Endothelial cell of umbilical vein (primary cell): ENCODE measurements around the gene TATDN3. TPM values are rescaled to one million over a fixed set of nuclear protein-coding genes. Genes with fewer than 3 reads are reported as not detected.
"Not testable (repeated sequence)": the region's sequence is repeated elsewhere in the genome, so short reads cannot be mapped to it uniquely, and the experiment has no call there.

Source experiments
- BruUV-seq: library from RNA; stranded (reverse); fragments of 400-500 nt; replicated peaks from 2 replicates; lab custom pipeline; 2021; lab: Mats Ljungman, UMichigan
- CTCF ChIA-PET: fragments of 300-600, 350-600 bp; sonication (Branson Sonifier 250); formaldehyde crosslinking; loops from one replicate; lab custom pipeline; 2021; ENCODE audit warnings: antibody characterized with exemption, inconsistent platforms; lab: Charles Lee
- POLR2A ChIA-PET: fragments of 300-600, 350-600 bp; sonication (Branson Sonifier 250); formaldehyde crosslinking; loops from one replicate; lab custom pipeline; 2021; ENCODE audit warnings: antibody characterized with exemption, inconsistent platforms; lab: Charles Lee
- DNase-seq: peaks from one replicate; pipeline ENCODE4 v3.0.0-alpha.2; 2011; ENCODE audit warnings: low read depth, low spot score
- FAIRE-seq: peaks from 2 replicates; lab custom pipeline; 2011; peaks lifted over from hg19 to GRCh38; lab: Jason Lieb, UNC
- H2AFZ ChIP-seq: 2 replicates; pipeline ENCODE4 v1.6.0; 2012; ENCODE audit warnings: low read depth, low read length, control low read depth, inconsistent platforms
- H3K27ac ChIP-seq: 2 replicates; pipeline ENCODE4 v1.5.1; 2011; ENCODE audit warnings: low read depth, mild to moderate bottlenecking, control low read depth, low read length, moderate library complexity; ENCODE audit not compliant: insufficient read depth
- H3K27me3 ChIP-seq, 2 experiments: 2 replicates each; pipeline versions ENCODE4 v1.6.0 to v1.6.1; 2011; ENCODE audit warnings: low read length in 2 of 2, mixed read lengths in 1 of 2; ENCODE audit not compliant: control insufficient read depth in 2 of 2, insufficient read depth in 2 of 2
- H3K36me3 ChIP-seq, 2 experiments: 2 replicates in 1 of 2; 3 replicates in 1 of 2; pipeline ENCODE4 v1.5.1; 2011; ENCODE audit warnings: low read length in 2 of 2, mild to moderate bottlenecking in 1 of 2, moderate library complexity in 1 of 2; ENCODE audit not compliant: control insufficient read depth in 2 of 2, insufficient read depth in 2 of 2; ENCODE audit errors: extremely low read depth in 1 of 2
- H3K4me1 ChIP-seq: 3 replicates; pipeline ENCODE4 v1.5.1; 2011; ENCODE audit warnings: mild to moderate bottlenecking, low read length; ENCODE audit not compliant: control insufficient read depth, insufficient read depth; ENCODE audit errors: extremely low read depth
- H3K4me2 ChIP-seq: 2 replicates; pipeline ENCODE4 v1.6.1; 2011; ENCODE audit warnings: low read length, control low read depth, mixed read lengths; ENCODE audit not compliant: insufficient read depth
- H3K4me3 ChIP-seq, 3 experiments: fragments of 200-600 bp in 1 of 3; sonication (generic), shearing (Covaris generic) in 1 of 3; replicated peaks in 1 of 3; 2 replicates each; pipeline ENCODE4 v1.5.1; 2011 to 2016; ENCODE audit warnings: control low read depth in 3 of 3, low read length in 3 of 3, mild to moderate bottlenecking in 2 of 3, inconsistent platforms in 1 of 3, low read depth in 1 of 3, moderate library complexity in 1 of 3; ENCODE audit not compliant: insufficient read depth in 1 of 3
- H3K79me2 ChIP-seq: 2 replicates; pipeline ENCODE4 v1.6.0; 2012; ENCODE audit warnings: low read length, inconsistent platforms; ENCODE audit not compliant: control insufficient read depth, insufficient read depth
- H3K9ac ChIP-seq: replicated peaks from 2 replicates; pipeline ENCODE3; 2011; ENCODE audit warnings: low read length, control low read depth; ENCODE audit not compliant: insufficient read depth; ENCODE audit errors: extremely low read depth
- H3K9me1 ChIP-seq: replicated peaks from 3 replicates; pipeline ENCODE4 v1.6.0; 2011; ENCODE audit warnings: mild to moderate bottlenecking, low read length; ENCODE audit not compliant: control insufficient read depth, insufficient read depth; ENCODE audit errors: extremely low read depth
- H3K9me3 ChIP-seq: replicated peaks from 2 replicates; pipeline ENCODE4 v1.5.1; 2012; ENCODE audit warnings: low read length, inconsistent platforms; ENCODE audit not compliant: control insufficient read depth, insufficient read depth
- H4K20me1 ChIP-seq: replicated peaks from 2 replicates; pipeline ENCODE3; 2011; ENCODE audit warnings: mild to moderate bottlenecking, low read length; ENCODE audit not compliant: control insufficient read depth, insufficient read depth; ENCODE audit errors: extremely low read depth
- EZH2 ChIP-seq: IDR thresholded peaks from 2 replicates; pipeline ENCODE4 v1.6.1; 2012; ENCODE audit warnings: borderline replicate concordance, low read depth, mild to moderate bottlenecking, moderate library complexity, low read length, inconsistent platforms; ENCODE audit not compliant: severe bottlenecking
- FOS ChIP-seq: IDR thresholded peaks from 2 replicates; pipeline ENCODE4 v1.6.1; 2011; ENCODE audit warnings: mild to moderate bottlenecking, low read length, moderate library complexity, borderline replicate concordance; ENCODE audit not compliant: insufficient read depth
- GATA2 ChIP-seq: IDR thresholded peaks from 2 replicates; pipeline ENCODE4 v1.7.0; 2011; ENCODE audit warnings: low read depth, mild to moderate bottlenecking, moderate library complexity, mixed read lengths, low read length; ENCODE audit not compliant: insufficient read length, insufficient read depth
- JUN ChIP-seq: IDR thresholded peaks from 2 replicates; pipeline ENCODE4 v1.6.1; 2011; ENCODE audit warnings: borderline replicate concordance, low read depth; ENCODE audit not compliant: insufficient read length, insufficient read depth
- MAX ChIP-seq: IDR thresholded peaks from 2 replicates; pipeline ENCODE4 v1.6.1; 2011; ENCODE audit not compliant: insufficient read depth, insufficient read length
- MYC ChIP-seq: IDR thresholded peaks from one replicate; pipeline ENCODE4 v1.6.1; 2011; ENCODE audit warnings: mild to moderate bottlenecking, low read depth, low read length
- POLR2A ChIP-seq: IDR thresholded peaks from 2 replicates; pipeline ENCODE4 v1.6.1; 2012; ENCODE audit warnings: low read depth, mild to moderate bottlenecking, control low read depth, low read length
- POLR2AphosphoS5 ChIP-seq: IDR thresholded peaks from 2 replicates; pipeline ENCODE4 v1.6.1; 2012; ENCODE audit warnings: low read depth, mild to moderate bottlenecking, control low read depth, low read length, moderate library complexity; ENCODE audit not compliant: insufficient read depth
- dilution Hi-C: fragments of 300-500 bp; cut with MboI; formaldehyde crosslinking; loops from one replicate; pipeline ENCODE4 v1.15.0; 2019; ENCODE audit warnings: low sequenced_read_pairs; ENCODE audit not compliant: extremely low pct_ligation_motif_present
- intact Hi-C: fragments of 100-400 bp; cut with micrococcal nuclease; formaldehyde crosslinking; loops from one replicate; pipeline ENCODE4 v1.10.0; 2022
- polyA plus RNA-seq, 4 experiments: library from polyadenylated mRNA; depleted of rRNA in 3 of 4; stranded (reverse) in 3 of 4; unstranded in 1 of 4; fragments of >200 nt; gene quantifications; 2 replicates each; pipeline versions ENCODE4 v1.2.1 to v1.2.3, GENCODE V29; 2011 to 2012; ENCODE audit warnings: missing spikeins in 1 of 4
- total RNA-seq: library from RNA; stranded (reverse); gene quantifications from 2 replicates; pipeline ENCODE4 v1.2.3, GENCODE V29; 2021
- TF ChIP-seq, protein P1 (sequence below), 2 donors: IDR thresholded peaks; 1 replicate in 1 of 2; 2 replicates in 1 of 2; pipeline ENCODE4 v1.5.1; 2011; ENCODE audit warnings: low read length in 2 of 2, mild to moderate bottlenecking in 2 of 2, moderate library complexity in 2 of 2, control low read depth in 1 of 2, inconsistent platforms in 1 of 2, low read depth in 1 of 2; ENCODE audit not compliant: insufficient read depth in 1 of 2; ENCODE audit errors: extremely low read depth in 1 of 2

Gene TATDN3
- total and polyA plus RNA-seq, 2 donors (not counting 3 experiments of a cell fraction or from before 2014, with no cell fraction given): 4.3 to 8.0 TPM

GRCh38 chr1:212862111-212862690 is 70.5 kb downstream of the TATDN3 start:
- no TSS peak for BruUV-seq
- dilution Hi-C loops: no loop called here

GRCh38 chr1:212863345-212863744 is 71.7 kb downstream of the TATDN3 start:
- CTCF ChIA-PET: interaction anchor here (1.1 to 1.6 kb wide), 2 partner anchors 48 to 72 kb away, joined by 3 to 5 read pairs; partner anchors contain the start of genes NSL1 and TATDN3
- Histone ChIP-seq H3K4me1 (peaks cover 19% of the 10 kb centered on the region), H3K79me2 (peaks cover 43% of the 10 kb centered on the region)
- H3K9me1 ChIP-seq, intact Hi-C loops, DNase-seq, H3K4me2 ChIP-seq, H4K20me1 ChIP-seq, FAIRE-seq, H3K36me3 ChIP-seq, BruUV-seq, H3K27me3 ChIP-seq, H2AFZ ChIP-seq, H3K4me3 ChIP-seq, H3K27ac ChIP-seq, H3K9me3 ChIP-seq, H3K9ac ChIP-seq, dilution Hi-C loops, POLR2A ChIA-PET: not testable (repeated sequence)

More at GRCh38 chr1:212862111-212862690, 70.5 kb downstream of the TATDN3 start:
- no peaks in the 10 kb centered on the region for H3K9me3 ChIP-seq
- intact Hi-C loops: no loop called here
- no peak overlapping the region for H3K9ac ChIP-seq
- no peak overlapping the region for H3K4me2 ChIP-seq
- no peak overlapping the region for H3K4me3 ChIP-seq
- no peak overlapping the region for H3K27ac ChIP-seq
- H3K4me1 ChIP-seq: peaks cover 19% of the 10 kb centered on the region
- ChIA-PET POLR2A (no interaction called here), CTCF (interaction anchor here (1.1 to 1.6 kb wide), 3 partner anchors 47 to 381 kb away, joined by 3 to 5 read pairs (median 3); no protein-coding TSS in a partner anchor)
- DNase-seq (no peak), FAIRE-seq (no peak)
- H4K20me1 ChIP-seq: peaks cover 3% of the 10 kb centered on the region
- no peak overlapping the region for H2AFZ ChIP-seq
- H3K9me1 ChIP-seq: no peaks in the 10 kb centered on the region
- H3K27me3 ChIP-seq: no peaks in the 10 kb centered on the region
- no peaks in the 10 kb centered on the region for H3K36me3 ChIP-seq
- peaks cover 43% of the 10 kb centered on the region for H3K79me2 ChIP-seq
- TF ChIP-seq, protein P1, sequence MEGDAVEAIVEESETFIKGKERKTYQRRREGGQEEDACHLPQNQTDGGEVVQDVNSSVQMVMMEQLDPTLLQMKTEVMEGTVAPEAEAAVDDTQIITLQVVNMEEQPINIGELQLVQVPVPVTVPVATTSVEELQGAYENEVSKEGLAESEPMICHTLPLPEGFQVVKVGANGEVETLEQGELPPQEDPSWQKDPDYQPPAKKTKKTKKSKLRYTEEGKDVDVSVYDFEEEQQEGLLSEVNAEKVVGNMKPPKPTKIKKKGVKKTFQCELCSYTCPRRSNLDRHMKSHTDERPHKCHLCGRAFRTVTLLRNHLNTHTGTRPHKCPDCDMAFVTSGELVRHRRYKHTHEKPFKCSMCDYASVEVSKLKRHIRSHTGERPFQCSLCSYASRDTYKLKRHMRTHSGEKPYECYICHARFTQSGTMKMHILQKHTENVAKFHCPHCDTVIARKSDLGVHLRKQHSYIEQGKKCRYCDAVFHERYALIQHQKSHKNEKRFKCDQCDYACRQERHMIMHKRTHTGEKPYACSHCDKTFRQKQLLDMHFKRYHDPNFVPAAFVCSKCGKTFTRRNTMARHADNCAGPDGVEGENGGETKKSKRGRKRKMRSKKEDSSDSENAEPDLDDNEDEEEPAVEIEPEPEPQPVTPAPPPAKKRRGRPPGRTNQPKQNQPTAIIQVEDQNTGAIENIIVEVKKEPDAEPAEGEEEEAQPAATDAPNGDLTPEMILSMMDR (IDR thresholded peaks at IDR 0.05; ENCODE audit: extremely low read depth in 1 of 2, insufficient read depth in 1 of 2, low read depth in 1 of 2, low read length in 2 of 2): no peak
- TF ChIP-seq EZH2: no peak
- no peak for TF ChIP-seq POLR2A
- no peak for TF ChIP-seq FOS
- no peak for TF ChIP-seq JUN
- no peak for TF ChIP-seq POLR2AphosphoS5
- TF ChIP-seq MYC: no peak
- no peak for TF ChIP-seq GATA2
- no peak for TF ChIP-seq MAX
